Measurements from ENCODE around the gene PSMD1. TPM values are rescaled to one million over a fixed set of nuclear protein-coding genes. Genes with fewer than 3 reads are reported as not detected.

The PSMD1 gene
- total and polyA plus RNA-seq, 2 of the 8 experiments (the other 6 are each of a cell fraction or from before 2014, with no cell fraction given) = 179 to 272 TPM

GRCh38 chr2:231088754-231089153 is 32.1 kb downstream of the PSMD1 start:
- ChIA-PET POLR2A (ENCODE audit: partially characterized antibody) (interaction anchor here (1.0 kb wide), 1 partner anchor 30 kb away, joined by 3 read pairs; no protein-coding TSS in a partner anchor), CTCF (ENCODE audit: partially characterized antibody) (interaction anchor here (1.2 to 3.0 kb wide), 4 partner anchors 13 to 139 kb away, joined by 3 to 8 read pairs (median 6); no protein-coding TSS in a partner anchor)
- Histone ChIP-seq H3K14ac (ENCODE audit: insufficient read length) (no peak overlapping the region), H3K36me3 (ENCODE audit: control insufficient read depth in 2 of 4, insufficient read depth in 4 of 4, low read length in 3 of 4) (peaks cover 4 to 68% (median 40%) of the 10 kb centered on the region in 4 experiments; a peak in 7 of 8 replicates), H2AFZ (ENCODE audit: low read length) (no peak overlapping the region), H3K18ac (ENCODE audit: extremely low read depth, low read length) (no peak overlapping the region), H3K56ac (replicated peaks; ENCODE audit: insufficient read length, low read depth, low read length) (no peak overlapping the region), H3K23ac (ENCODE audit: insufficient read length) (no peak overlapping the region), H4K20me1 (replicated peaks in 1 of 2; ENCODE audit: control insufficient read depth in 1 of 2, insufficient read depth in 2 of 2, low read length in 2 of 2) (no peaks in the 10 kb centered on the region), H4K91ac (replicated peaks; ENCODE audit: insufficient read length, low read length) (no peak overlapping the region), H3K23me2 (ENCODE audit: low read depth, low read length) (no peaks in the 10 kb centered on the region), H2BK12ac (ENCODE audit: low read depth, low read length) (no peak overlapping the region), H3K4me3 (ENCODE audit: extremely low read depth in 1 of 4, insufficient read depth in 2 of 4, low read depth in 3 of 4, low read length in 4 of 4) (no peak overlapping the region), H2BK5ac (ENCODE audit: low read depth, low read length) (no peak overlapping the region), H4K8ac (ENCODE audit: extremely low read depth, insufficient read depth, low read length) (no peak overlapping the region), H3K4me2 (ENCODE audit: insufficient read depth in 1 of 2, low read depth in 2 of 2, low read length in 2 of 2) (no peak overlapping the region), H3K27ac (ENCODE audit: low read depth, low read length) (no peak overlapping the region), H3K79me1 (ENCODE audit: low read depth, low read length) (no peaks in the 10 kb centered on the region), H3K27me3 (replicated peaks in 1 of 4; ENCODE audit: control insufficient read depth in 3 of 4, extremely low read depth in 1 of 4, insufficient read depth in 3 of 4, low read length in 3 of 4) (no peaks in the 10 kb centered on the region), H4K5ac (ENCODE audit: insufficient read length, low read depth, low read length) (no peak overlapping the region), H2BK15ac (ENCODE audit: low read length) (no peak overlapping the region), H2BK120ac (replicated peaks; ENCODE audit: low read depth, low read length) (no peak overlapping the region), H3K4me1 (replicated peaks in 1 of 4; ENCODE audit: control insufficient read depth in 3 of 4, insufficient read depth in 4 of 4, low read length in 3 of 4) (no peaks in the 10 kb centered on the region), H3K9ac (replicated peaks in 1 of 4; ENCODE audit: extremely low read depth in 1 of 4, low read depth in 3 of 4, low read length in 3 of 4) (no peak overlapping the region), H3K79me2 (ENCODE audit: control insufficient read depth in 1 of 2, insufficient read depth in 2 of 2, low read length in 2 of 2) (peaks cover 0 to 2% of the 10 kb centered on the region in 2 experiments; a peak in 1 of 4 replicates), H2AK5ac (ENCODE audit: low read depth, low read length) (no peak overlapping the region), H3K4ac (replicated peaks; ENCODE audit: insufficient read length, low read depth, low read length) (no peak overlapping the region), H2BK20ac (ENCODE audit: low read length) (no peak overlapping the region), H3K9me3 (ENCODE audit: insufficient read depth in 2 of 2, low read depth in 1 of 2, low read length in 1 of 2) (peaks cover 0 to 4% of the 10 kb centered on the region in 2 experiments; a peak in 1 of 4 replicates)
- TF ChIP-seq CHD2 (IDR thresholded peaks at IDR 0.05; ENCODE audit: low read length) = no peak
- TF ChIP-seq TBP (IDR thresholded peaks at IDR 0.05; ENCODE audit: low read depth, low read length) = no peak
- TF ChIP-seq POLR2A (IDR thresholded peaks at IDR 0.05; ENCODE audit: control extremely low read depth in 1 of 2, low read depth in 2 of 2, low read length in 2 of 2) = no peak
- TF ChIP-seq RBBP5 (IDR thresholded peaks at IDR 0.05; ENCODE audit: borderline replicate concordance, low read depth, low read length) = no peak
- TF ChIP-seq CREB1 (IDR thresholded peaks at IDR 0.05) = no peak
- no peak for TF ChIP-seq SIRT6 (IDR thresholded peaks at IDR 0.05; ENCODE audit: low read length)
- no peak for TF ChIP-seq POLR2AphosphoS5 (IDR thresholded peaks at IDR 0.05; ENCODE audit: low read depth, low read length)
- no peak for TF ChIP-seq TAF1 (IDR thresholded peaks at IDR 0.05; ENCODE audit: low read depth, low read length)
- DNase-seq (ENCODE audit: low read depth in 1 of 2, low spot score in 2 of 2) = no peak
- no peak for FAIRE-seq
- WGBS, 2 experiments (ENCODE audit: extremely low coverage in 1 of 2, insufficient coverage in 1 of 2, insufficient read length in 1 of 2, insufficient replicate concordance in 2 of 2, low coverage in 1 of 2, low lambda C conversion rate in 2 of 2, missing lambda C conversion rate in 1 of 2) = 97% methylated on average over 4 of the region's 4 CpGs; no CpG with 5 or more reads in 1 of the 2 experiments
